GM12864 (cell line): Measurements from ENCODE around the gene KRTAP17-1.
"Not testable (repeated sequence)": the region's sequence is repeated elsewhere in the genome, so short reads cannot be mapped to it uniquely, and the experiment has no call there.

ENCODE experiments used
- DNase-seq: peaks from one replicate; pipeline ENCODE4 v3.0.0-alpha.2; 2011; ENCODE audit warnings: low read depth
- H3K4me3 ChIP-seq: 2 replicates; pipeline ENCODE4 v1.5.1; 2011; ENCODE audit warnings: mild to moderate bottlenecking, low read depth, low read length, control low read depth
- CTCF ChIP-seq: IDR thresholded peaks from 2 replicates; pipeline ENCODE4 v1.5.1; 2011; ENCODE audit warnings: low read depth, mild to moderate bottlenecking, moderate library complexity, low read length, control low read depth, inconsistent platforms; ENCODE audit errors: missing control alignments

The KRTAP17-1 gene

GRCh38 chr17:41315204-41315794 is at the start of gene KRTAP17-1:
TSS of gene KRTAP17-1 (minus strand) at chr17:41315710. CDS start at chr17:41315650, 60 bp downstream.
- DNase-seq = no peak
- TF ChIP-seq CTCF = no peak
- H3K4me3 ChIP-seq = no peak within 1 kb of the TSS

- DNase-seq = no peak
These were observed 48.4 kb upstream of the KRTAP17-1 start for GRCh38 chr17:41363881-41364280.

GRCh38 chr17:41360296-41360995 is 44.9 kb upstream of the KRTAP17-1 start:
- no peak for DNase-seq
- TF ChIP-seq CTCF = no peak
- H3K4me3 ChIP-seq = no peak overlapping the region

More at GRCh38 chr17:41363881-41364280, 48.4 kb upstream of the KRTAP17-1 start:
- TF ChIP-seq CTCF = no peak
- no peak overlapping the region for H3K4me3 ChIP-seq

GRCh38 chr17:41354536-41354935 is 39.0 kb upstream of the KRTAP17-1 start:
- no peak overlapping the region for H3K4me3 ChIP-seq
- no peak for DNase-seq
- TF ChIP-seq CTCF = no peak

GRCh38 chr17:41352597-41353366 is 37.3 kb upstream of the KRTAP17-1 start:
- no peak for DNase-seq
- H3K4me3 ChIP-seq = no peak overlapping the region
- TF ChIP-seq CTCF = no peak

- no peak overlapping the region for H3K4me3 ChIP-seq
- TF ChIP-seq CTCF = no peak
- no peak for DNase-seq
These were observed 35.7 kb upstream of the KRTAP17-1 start for GRCh38 chr17:41351177-41351576.

GRCh38 chr17:41350381-41350878 is 34.9 kb upstream of the KRTAP17-1 start, which contains the start of gene KRT33A:
TSS of gene KRT33A (minus strand) at chr17:41350828. CDS start at chr17:41350767, 61 bp downstream.
- H3K4me3 ChIP-seq, DNase-seq: not testable (repeated sequence)
